AG04449 (cell line): ENCODE measurements around the gene GNB3.

ENCODE experiments used
- CTCF ChIA-PET: fragments of 350-600 bp; formaldehyde crosslinking; extraction: SDS; loops from one replicate; lab custom pipeline; 2021; ENCODE audit warnings: antibody characterized with exemption; lab: Yijun Ruan, JAX
- POLR2A ChIA-PET: fragments of 400-600, 350-600 bp; formaldehyde crosslinking; extraction: SDS; loops from one replicate; lab custom pipeline; 2020; ENCODE audit warnings: antibody characterized with exemption, inconsistent platforms; lab: Yijun Ruan, JAX
- DNase-seq: peaks from one replicate; pipeline ENCODE4 v3.0.0-alpha.2; 2010; ENCODE audit warnings: low read depth, low spot score
- H3K4me3 ChIP-seq: 2 replicates; pipeline ENCODE4 v1.5.1; 2011; ENCODE audit warnings: low read depth, mild to moderate bottlenecking, control low read depth, low read length
- TF ChIP-seq, protein P1 (sequence below): IDR thresholded peaks from one replicate; pipeline ENCODE4 v1.5.1; 2011; ENCODE audit warnings: mild to moderate bottlenecking, moderate library complexity, low read length, control low read depth, inconsistent platforms; ENCODE audit not compliant: insufficient read depth; ENCODE audit errors: missing control alignments

GNB3 gene

DNA sequence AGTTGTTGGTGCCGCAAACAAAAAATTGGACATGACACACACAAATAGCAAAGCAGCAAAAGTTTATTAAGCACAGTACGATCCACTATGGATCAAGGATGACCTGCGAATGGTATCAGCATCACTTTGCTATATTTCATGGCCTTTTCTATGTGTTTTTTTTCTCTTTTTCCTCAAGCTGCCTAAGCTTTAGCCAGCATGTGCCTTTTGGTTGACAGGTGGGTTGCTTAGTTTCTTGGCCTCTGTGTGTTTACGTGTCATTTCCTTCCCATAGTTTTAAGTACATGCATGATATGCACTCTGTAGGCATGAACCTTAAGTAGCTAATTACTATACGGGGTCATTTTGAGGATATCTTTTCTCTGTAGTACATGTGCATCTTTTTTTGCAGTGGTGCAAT lies 41.6 kb upstream of the GNB3 start:
- ChIA-PET CTCF (no interaction called here), POLR2A (no interaction called here)
- no peak overlapping the region for H3K4me3 ChIP-seq
- no peak for DNase-seq
- TF ChIP-seq, protein P1, sequence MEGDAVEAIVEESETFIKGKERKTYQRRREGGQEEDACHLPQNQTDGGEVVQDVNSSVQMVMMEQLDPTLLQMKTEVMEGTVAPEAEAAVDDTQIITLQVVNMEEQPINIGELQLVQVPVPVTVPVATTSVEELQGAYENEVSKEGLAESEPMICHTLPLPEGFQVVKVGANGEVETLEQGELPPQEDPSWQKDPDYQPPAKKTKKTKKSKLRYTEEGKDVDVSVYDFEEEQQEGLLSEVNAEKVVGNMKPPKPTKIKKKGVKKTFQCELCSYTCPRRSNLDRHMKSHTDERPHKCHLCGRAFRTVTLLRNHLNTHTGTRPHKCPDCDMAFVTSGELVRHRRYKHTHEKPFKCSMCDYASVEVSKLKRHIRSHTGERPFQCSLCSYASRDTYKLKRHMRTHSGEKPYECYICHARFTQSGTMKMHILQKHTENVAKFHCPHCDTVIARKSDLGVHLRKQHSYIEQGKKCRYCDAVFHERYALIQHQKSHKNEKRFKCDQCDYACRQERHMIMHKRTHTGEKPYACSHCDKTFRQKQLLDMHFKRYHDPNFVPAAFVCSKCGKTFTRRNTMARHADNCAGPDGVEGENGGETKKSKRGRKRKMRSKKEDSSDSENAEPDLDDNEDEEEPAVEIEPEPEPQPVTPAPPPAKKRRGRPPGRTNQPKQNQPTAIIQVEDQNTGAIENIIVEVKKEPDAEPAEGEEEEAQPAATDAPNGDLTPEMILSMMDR = no peak

DNA sequence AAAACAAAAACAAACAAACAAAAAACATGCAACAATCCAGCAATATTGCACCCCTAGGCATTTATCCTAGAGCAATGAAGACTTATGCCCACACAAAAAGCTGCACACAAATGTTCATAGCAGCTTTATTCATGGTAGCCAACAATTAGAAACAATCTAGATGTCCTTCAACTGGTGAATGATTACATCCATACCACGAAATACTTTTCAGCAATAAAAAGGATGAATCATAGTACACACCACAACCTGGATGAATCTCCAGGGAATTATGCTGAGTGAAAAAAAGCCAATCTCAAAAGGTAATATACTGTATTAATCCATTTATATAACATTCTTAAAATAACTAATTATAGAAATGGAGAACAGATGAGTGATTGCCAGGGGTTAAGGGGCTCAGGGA lies 33.6 kb upstream of the GNB3 start:
- no peak for DNase-seq
- POLR2A ChIA-PET = no interaction called here

GRCh38 chr12:6809056-6809455 lies 31.7 kb upstream of the GNB3 start:
- DNase-seq = no peak
- TF ChIP-seq, protein P1 = no peak
- CTCF ChIA-PET = interaction anchor here (1.0 to 3.3 kb wide), 6 partner anchors 12 to 195 kb away, joined by 3 to 19 read pairs (median 4); partner anchors contain the start of genes MLF2 and PTMS
- H3K4me3 ChIP-seq = no peak overlapping the region
- POLR2A ChIA-PET = no interaction called here

More for the DNA sequence above, 33.6 kb upstream of the GNB3 start:
- TF ChIP-seq, protein P1 = no peak
- CTCF ChIA-PET = interaction anchor here (0.7 to 3.3 kb wide), 3 partner anchors 29 to 151 kb away, joined by 3 to 19 read pairs (median 3); partner anchors contain the start of gene MLF2
- H3K4me3 ChIP-seq = no peak overlapping the region

DNA sequence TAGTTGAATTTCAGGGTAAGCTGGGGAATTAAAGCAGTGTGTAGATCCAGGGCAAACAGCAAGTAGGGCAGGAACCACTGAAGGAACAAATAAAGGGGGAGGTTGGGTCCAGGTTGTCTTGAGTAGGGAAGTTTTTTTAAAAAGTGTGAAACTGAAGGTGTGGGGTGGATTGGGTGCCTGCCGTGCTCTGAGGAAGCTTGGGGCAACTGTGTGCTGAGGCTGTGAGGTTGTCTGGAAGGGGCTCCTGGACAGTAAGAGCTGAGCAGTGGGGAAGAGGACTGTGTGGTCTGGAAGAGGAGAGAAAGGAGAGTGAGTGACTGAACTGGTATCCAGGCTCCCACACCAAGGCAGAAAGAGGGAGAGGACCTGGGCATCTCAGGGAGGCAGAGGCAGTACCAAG lies 30.0 kb upstream of the GNB3 start:
- H3K4me3 ChIP-seq = no peak overlapping the region
- ChIA-PET POLR2A (no interaction called here), CTCF (interaction anchor here (1.5 to 4.5 kb wide), 5 partner anchors 11 to 57 kb away, joined by 3 to 37 read pairs (median 8); partner anchors contain the start of genes CD4, GPR162, MLF2 and P3H3)
- TF ChIP-seq, protein P1 = no peak
- DNase-seq = no peak

GRCh38 chr12:6813363-6813762 lies 27.4 kb upstream of the GNB3 start:
- ChIA-PET CTCF (interaction anchor here (1.0 to 4.5 kb wide), 5 partner anchors 13 to 88 kb away, joined by 3 to 37 read pairs (median 6); partner anchors contain the start of genes P3H3 and PTMS), POLR2A (interaction anchor here (0.8 kb wide), 1 partner anchor 8 kb away, joined by 3 read pairs; no protein-coding TSS in a partner anchor)
- TF ChIP-seq, protein P1 = no peak
- no peak overlapping the region for H3K4me3 ChIP-seq
- DNase-seq = no peak

DNA sequence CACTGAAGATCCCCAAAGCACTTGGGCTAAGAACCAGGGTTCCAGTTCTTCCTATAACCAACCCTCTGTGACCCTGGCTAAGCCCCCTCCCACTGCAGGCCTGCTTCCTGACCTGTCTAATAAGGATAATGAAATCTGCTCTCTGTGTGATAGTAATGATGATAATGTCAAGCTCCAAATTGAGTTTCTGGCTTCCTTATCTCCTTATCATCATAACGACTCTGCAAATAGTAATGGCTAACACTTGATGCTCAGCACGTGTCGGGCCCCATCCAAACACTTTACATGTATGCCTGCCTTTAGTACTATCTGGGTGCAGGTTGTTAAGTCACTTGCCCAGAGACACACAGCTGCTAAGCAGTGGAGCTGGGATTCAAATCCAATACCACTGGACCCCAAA lies 24.1 kb upstream of the GNB3 start:
- ChIA-PET CTCF (interaction anchor here (1.1 to 1.7 kb wide), 3 partner anchors 9 to 63 kb away, joined by 3 to 12 read pairs (median 7); partner anchors contain the start of gene MLF2), POLR2A (interaction anchor here (0.8 kb wide), 1 partner anchor 50 kb away, joined by 3 read pairs; the partner anchor contains the start of gene PTMS)
- TF ChIP-seq, protein P1 = no peak
- no peak overlapping the region for H3K4me3 ChIP-seq
- DNase-seq = no peak
